Measurements from ENCODE around the gene CPLX4.

- TF ChIP-seq, protein P1, sequence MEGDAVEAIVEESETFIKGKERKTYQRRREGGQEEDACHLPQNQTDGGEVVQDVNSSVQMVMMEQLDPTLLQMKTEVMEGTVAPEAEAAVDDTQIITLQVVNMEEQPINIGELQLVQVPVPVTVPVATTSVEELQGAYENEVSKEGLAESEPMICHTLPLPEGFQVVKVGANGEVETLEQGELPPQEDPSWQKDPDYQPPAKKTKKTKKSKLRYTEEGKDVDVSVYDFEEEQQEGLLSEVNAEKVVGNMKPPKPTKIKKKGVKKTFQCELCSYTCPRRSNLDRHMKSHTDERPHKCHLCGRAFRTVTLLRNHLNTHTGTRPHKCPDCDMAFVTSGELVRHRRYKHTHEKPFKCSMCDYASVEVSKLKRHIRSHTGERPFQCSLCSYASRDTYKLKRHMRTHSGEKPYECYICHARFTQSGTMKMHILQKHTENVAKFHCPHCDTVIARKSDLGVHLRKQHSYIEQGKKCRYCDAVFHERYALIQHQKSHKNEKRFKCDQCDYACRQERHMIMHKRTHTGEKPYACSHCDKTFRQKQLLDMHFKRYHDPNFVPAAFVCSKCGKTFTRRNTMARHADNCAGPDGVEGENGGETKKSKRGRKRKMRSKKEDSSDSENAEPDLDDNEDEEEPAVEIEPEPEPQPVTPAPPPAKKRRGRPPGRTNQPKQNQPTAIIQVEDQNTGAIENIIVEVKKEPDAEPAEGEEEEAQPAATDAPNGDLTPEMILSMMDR (IDR thresholded peaks at IDR 0.05), result peak in 3 of 7 experiments; percentile 12 to 51 (median 21)
- TF ChIP-seq POLR2A (IDR thresholded peaks at IDR 0.05), result no peak
Measured at GRCh38 chr18:59268721-59269562, 49.5 kb downstream of the CPLX4 start.
